WTC11 (cell line): ENCODE data around the gene PLEKHG5.

ENCODE experiments used
- CTCF ChIP-seq: fragments of 200-600 bp; IDR thresholded peaks from 2 replicates; pipeline ENCODE4 v1.8.0; 2022; ENCODE audit warnings: antibody characterized with exemption
- E2F1 ChIP-seq: sonication (generic); formaldehyde crosslinking; IDR thresholded peaks from 2 replicates; pipeline ENCODE4 v1.8.0; 2022; ENCODE audit warnings: mild to moderate bottlenecking, missing genetic modification reagents
- E2F4 ChIP-seq: sonication (generic); formaldehyde crosslinking; IDR thresholded peaks from 2 replicates; pipeline ENCODE4 v1.8.1; 2022; ENCODE audit warnings: low read depth, mild to moderate bottlenecking, moderate library complexity, missing genetic modification reagents, borderline replicate concordance
- EMX1 ChIP-seq: fragments of 250-450 bp; sonication (Bioruptor Pico); IDR thresholded peaks from 2 replicates; pipeline ENCODE4 v1.8.0; 2021; ENCODE audit warnings: mild to moderate bottlenecking
- SP1 ChIP-seq: sonication (generic); formaldehyde crosslinking; conservative IDR thresholded peaks from 2 replicates; pipeline ENCODE4 v1.8.1; 2022; ENCODE audit warnings: missing genetic modification reagents
- USF1 ChIP-seq: sonication (generic); formaldehyde crosslinking; IDR thresholded peaks from 2 replicates; pipeline ENCODE4 v1.8.0; 2022; ENCODE audit warnings: mild to moderate bottlenecking, missing genetic modification reagents
- ZBTB43 ChIP-seq: sonication (generic); formaldehyde crosslinking; IDR thresholded peaks from 2 replicates; pipeline ENCODE4 v1.8.1; 2023; ENCODE audit warnings: mild to moderate bottlenecking, missing genetic modification reagents

GRCh38 chr1:6434186-6434585, 57.3 kb downstream of the PLEKHG5 start:
- no peak for TF ChIP-seq EMX1 (CRISPR knock-in tag)
- TF ChIP-seq ZBTB43 (CRISPR knock-in tag): no peak
- no peak for TF ChIP-seq SP1 (CRISPR knock-in tag)
- no peak for TF ChIP-seq USF1 (CRISPR knock-in tag)
- no peak for TF ChIP-seq E2F1 (CRISPR knock-in tag)
- TF ChIP-seq CTCF: no peak
- no peak for TF ChIP-seq E2F4 (CRISPR knock-in tag)
